ENCODE results near the gene CPLX3. TPM values are rescaled to one million over a fixed set of nuclear protein-coding genes. Genes with fewer than 3 reads are reported as not detected.

CPLX3 gene
- total and polyA plus RNA-seq, 12 donors, result 0.11 to 24.1 (median 0.94) TPM; not detected in 2

DNA sequence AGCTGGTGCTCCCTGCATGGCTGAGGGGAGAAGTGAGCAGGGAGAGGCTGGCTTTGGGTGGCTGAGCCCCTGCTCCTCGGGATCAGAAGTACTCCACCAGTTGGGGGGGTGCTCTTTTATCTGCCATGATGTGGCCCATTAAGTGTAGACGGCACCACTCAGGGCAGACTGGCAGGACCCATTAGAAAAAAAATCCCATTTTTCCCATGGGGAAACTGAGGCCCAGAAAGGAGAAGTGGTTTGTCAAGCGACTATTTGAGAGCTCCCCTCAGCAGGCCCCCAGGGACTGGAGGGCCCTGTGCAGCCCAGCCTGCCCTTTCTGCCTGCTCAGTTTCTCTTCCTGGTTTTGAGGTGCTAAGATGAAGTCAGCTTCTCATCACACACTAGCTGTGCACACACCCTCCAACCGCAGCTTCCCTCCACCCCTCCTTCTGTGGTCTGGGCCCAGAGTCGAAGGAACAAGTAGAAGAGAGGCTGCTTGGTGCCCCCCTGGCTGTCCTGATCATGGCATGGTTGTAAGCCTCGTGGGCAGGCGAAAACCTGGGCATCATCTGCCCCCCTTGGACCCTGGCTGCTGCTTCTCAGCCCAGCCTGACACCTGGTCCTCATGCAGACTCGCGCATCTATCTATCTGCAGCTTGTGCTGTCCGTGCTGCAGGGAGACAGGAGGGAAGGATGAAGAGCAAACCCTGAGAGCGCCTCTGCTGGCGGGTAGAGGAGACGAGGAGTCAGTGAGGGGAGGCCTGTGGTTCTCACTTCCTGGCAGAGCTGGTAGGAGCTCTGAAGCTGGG is 39.0 kb upstream of the CPLX3 start:
- Histone ChIP-seq H3K4me1 (replicated peaks in 1 of 2) (peaks cover 32 to 93% of the 10 kb centered on the region in 2 donors), H3K27me3 (no peaks in the 10 kb centered on the region), H3K36me3 (replicated peaks in 1 of 2) (no peaks in the 10 kb centered on the region), H3K27ac (peak overlapping the region in 3 of 5 donors; percentile 31 to 83 (median 60)), H3K9me3 (replicated peaks in 1 of 3) (no peaks in the 10 kb centered on the region), H3K4me3 (no peak overlapping the region)
- 46 to 67% (median 61%) methylated on average over 13 of the region's 13 CpGs for WGBS, 4 donors
- TF ChIP-seq POLR2A (IDR thresholded peaks at IDR 0.05) (no peak), CTCF (IDR thresholded peaks at IDR 0.05) (peak in 4 of 6 experiments; percentile 23 to 38 (median 26))
- intact Hi-C loops (cut with DNase I), result no loop called here
- DNase-seq, result peak in 6 of 7 donors; percentile 52 to 83 (median 64)

GRCh38 chr15:74788042-74788682 is 38.3 kb upstream of the CPLX3 start:
- 42 to 89% (median 51%) methylated on average over 4 to 7 of the region's 7 CpGs for WGBS, 4 donors
- intact Hi-C loops (cut with DNase I), result no loop called here
- Histone ChIP-seq H3K9me3 (replicated peaks in 1 of 3) (no peaks in the 10 kb centered on the region), H3K27ac (peak overlapping the region in 2 of 5 donors; percentile 60 to 83), H3K4me1 (replicated peaks in 1 of 2) (peaks cover 28 to 92% of the 10 kb centered on the region in 2 donors), H3K4me3 (peak overlapping the region in 1 of 4 donors; percentile 9), H3K27me3 (no peaks in the 10 kb centered on the region), H3K36me3 (replicated peaks in 1 of 2) (no peaks in the 10 kb centered on the region)
- DNase-seq, result no peak
- TF ChIP-seq CTCF (IDR thresholded peaks at IDR 0.05), result no peak
- TF ChIP-seq POLR2A (IDR thresholded peaks at IDR 0.05), result no peak

- 61 to 81% (median 71%) methylated on average over 8 to 9 of the region's 9 CpGs for WGBS, 4 donors
- Histone ChIP-seq H3K27me3 (no peaks in the 10 kb centered on the region), H3K27ac (peak overlapping the region in 3 of 5 donors; percentile 28 to 83 (median 60)), H3K4me1 (replicated peaks in 1 of 2) (peaks cover 26 to 92% of the 10 kb centered on the region in 2 donors), H3K9me3 (replicated peaks in 1 of 3) (no peaks in the 10 kb centered on the region), H3K4me3 (peak overlapping the region in 1 of 4 donors; percentile 9), H3K36me3 (replicated peaks in 1 of 2) (no peaks in the 10 kb centered on the region)
- intact Hi-C loops (cut with DNase I), result no loop called here
- TF ChIP-seq CTCF (IDR thresholded peaks at IDR 0.05), result no peak
- no peak for DNase-seq
These were observed 37.7 kb upstream of the CPLX3 start for GRCh38 chr15:74788683-74789151.

DNA sequence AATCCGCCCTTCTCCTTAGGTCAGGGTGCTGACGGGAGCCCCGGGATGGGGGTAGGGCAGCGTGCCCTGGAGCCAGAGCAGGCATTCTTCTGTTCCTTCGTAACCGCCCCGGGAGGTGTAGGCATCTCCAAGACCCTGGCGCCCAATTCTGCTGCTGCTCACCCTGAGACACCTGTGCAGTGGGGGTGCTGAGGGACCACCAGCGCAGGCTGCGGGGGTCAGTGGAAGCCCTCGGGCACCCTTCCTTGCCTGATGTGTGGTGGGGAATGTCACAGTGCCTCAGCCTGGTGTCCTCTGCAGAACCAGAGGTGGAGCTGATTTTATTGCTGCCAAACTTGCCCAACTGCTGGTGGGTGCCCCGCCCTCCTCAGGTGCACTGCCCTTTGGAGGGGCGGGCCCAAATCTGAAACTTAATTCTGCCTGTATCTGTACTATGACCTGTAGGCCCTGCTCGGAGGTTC is 37.2 kb upstream of the CPLX3 start:
- no peaks in the 10 kb centered on the region for H3K9me3 ChIP-seq (replicated peaks in 1 of 3)
- H3K36me3 ChIP-seq (replicated peaks in 1 of 2), result no peaks in the 10 kb centered on the region
- 65 to 80% (median 69%) methylated on average over 5 to 14 of the region's 14 CpGs for WGBS, 4 donors
- DNase-seq, result no peak
- TF ChIP-seq POLR2A (IDR thresholded peaks at IDR 0.05) (no peak), CTCF (IDR thresholded peaks at IDR 0.05) (no peak)
- intact Hi-C loops (cut with DNase I), result no loop called here
- no peaks in the 10 kb centered on the region for H3K27me3 ChIP-seq
- H3K27ac ChIP-seq, result peak overlapping the region in 3 of 5 donors; percentile 39 to 83 (median 60)
- H3K4me1 ChIP-seq (replicated peaks in 1 of 2), result peaks cover 26 to 88% of the 10 kb centered on the region in 2 donors
- H3K4me3 ChIP-seq, result peak overlapping the region in 1 of 4 donors; percentile 9
